ENCODE measurements around the gene RPL29.

GRCh38 chr3:51959651-51960050, 36.0 kb downstream of the RPL29 start:
- TF ChIP-seq POLR2AphosphoS5 (IDR thresholded peaks at IDR 0.05) (no peak), EP300 (IDR thresholded peaks at IDR 0.05) (no peak)

Data from sigmoid colon (tissue), 4 donors.